Measurements from ENCODE around the gene PROCR.

The PROCR gene

DNA sequence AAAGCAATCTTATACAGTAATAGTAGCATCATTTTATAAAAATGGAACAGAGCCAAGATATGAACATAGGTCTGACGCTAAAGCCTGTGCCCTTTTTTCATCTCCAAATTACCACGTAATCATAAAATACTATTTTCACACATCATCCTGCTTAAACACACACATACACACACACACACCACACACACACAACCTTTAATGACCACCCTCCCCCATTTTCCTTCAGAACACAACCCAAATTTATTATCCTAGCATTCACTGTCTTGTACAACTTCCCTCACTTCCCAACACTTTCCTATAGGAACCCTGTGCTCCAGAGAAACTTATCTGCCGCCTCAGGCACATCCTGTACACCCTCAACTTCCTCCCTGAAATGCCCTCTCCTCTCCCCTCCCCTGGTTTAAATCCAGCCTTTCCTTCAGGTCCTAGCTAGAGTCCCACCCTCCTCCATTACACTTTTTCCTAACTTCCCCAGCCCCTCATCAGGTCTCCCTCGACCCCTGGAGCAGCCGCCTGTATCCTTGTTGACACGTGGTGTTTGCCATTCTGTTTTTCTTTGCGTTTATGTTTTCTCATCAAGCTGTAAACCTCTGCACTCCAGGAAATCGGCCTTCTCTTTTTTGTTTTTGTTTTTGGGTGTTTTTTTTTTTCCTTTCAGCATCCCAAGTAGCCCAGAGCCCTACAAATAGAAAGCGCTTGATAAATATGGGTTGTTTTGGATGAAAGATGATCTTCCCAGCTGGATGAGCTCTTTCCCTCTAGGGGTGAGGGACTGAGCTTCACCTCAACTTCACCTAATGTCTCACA lies 53.6 kb downstream of the PROCR start:
- ChIA-PET CTCF (no interaction called here), POLR2A (no interaction called here)
- TF ChIP-seq FOXM1 (IDR thresholded peaks at IDR 0.05; ENCODE audit: borderline replicate concordance), result no peak
- TF ChIP-seq ARNT (IDR thresholded peaks at IDR 0.05), result no peak
- no peak for TF ChIP-seq ZNF384 (IDR thresholded peaks at IDR 0.05)
- DNase-seq (ENCODE audit: extremely low spot score), result no peak

DNA sequence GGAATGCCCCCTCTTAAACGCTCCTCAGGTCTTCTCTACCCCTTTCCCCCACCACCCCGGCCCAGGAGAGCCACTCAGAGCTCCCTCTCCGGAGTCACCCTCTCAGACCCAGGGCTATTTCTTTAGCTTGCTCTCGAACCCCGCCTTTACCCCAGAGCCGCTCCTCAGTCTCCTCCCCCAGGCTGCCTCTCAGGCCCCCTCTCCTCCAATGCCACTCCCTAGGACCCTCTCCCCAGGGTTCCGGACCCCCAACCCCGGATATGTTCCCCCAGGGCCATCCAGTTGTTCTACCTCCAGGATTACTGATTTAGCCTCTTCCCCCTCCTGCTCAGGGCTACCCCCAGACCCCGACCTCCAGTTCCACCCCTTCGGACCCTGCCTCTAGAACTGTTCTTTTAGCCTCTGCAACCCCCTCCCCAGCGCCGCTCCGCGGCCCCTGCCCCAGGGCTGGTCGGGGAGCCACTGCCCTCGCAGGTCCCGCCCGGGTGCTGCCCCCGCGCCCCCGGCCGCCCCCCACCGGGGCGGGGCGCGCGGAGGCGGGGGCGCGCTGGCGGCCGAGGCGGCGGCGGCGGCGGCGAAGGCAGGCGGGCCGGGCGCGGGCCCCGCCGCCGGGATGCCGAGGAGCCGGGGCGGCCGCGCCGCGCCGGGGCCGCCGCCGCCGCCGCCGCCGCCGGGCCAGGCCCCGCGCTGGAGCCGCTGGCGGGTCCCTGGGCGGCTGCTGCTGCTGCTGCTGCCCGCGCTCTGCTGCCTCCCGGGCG lies 54.4 kb downstream of the PROCR start, which contains the start of gene MMP24:
Gene MMP24 (plus strand): TSS at position 565 of the 758 bp plus-strand sequence. CDS start 49 bp downstream, at position 614.
- TF ChIP-seq LEF1 (IDR thresholded peaks at IDR 0.05; ENCODE audit: borderline replicate concordance), result no peak
- TF ChIP-seq BHLHE40 (IDR thresholded peaks at IDR 0.05; ENCODE audit: borderline replicate concordance), result no peak
- TF ChIP-seq TARDBP (IDR thresholded peaks at IDR 0.05), result no peak
- no peak for TF ChIP-seq ARNT (IDR thresholded peaks at IDR 0.05)
- ChIA-PET POLR2A (no interaction called here), CTCF (no interaction called here)
- no peak for DNase-seq (ENCODE audit: extremely low spot score)

Measured in HEK293T (cell line).